NOMO-1 (cell line): ENCODE measurements around the gene FAM222A.

ENCODE experiments used
- DNase-seq, 2 experiments: peaks; one replicate each; lab custom pipeline; 2025; ENCODE audit not compliant: unreplicated experiment in 2 of 2; lab: John Stamatoyannopoulos, UW

Gene FAM222A

DNA sequence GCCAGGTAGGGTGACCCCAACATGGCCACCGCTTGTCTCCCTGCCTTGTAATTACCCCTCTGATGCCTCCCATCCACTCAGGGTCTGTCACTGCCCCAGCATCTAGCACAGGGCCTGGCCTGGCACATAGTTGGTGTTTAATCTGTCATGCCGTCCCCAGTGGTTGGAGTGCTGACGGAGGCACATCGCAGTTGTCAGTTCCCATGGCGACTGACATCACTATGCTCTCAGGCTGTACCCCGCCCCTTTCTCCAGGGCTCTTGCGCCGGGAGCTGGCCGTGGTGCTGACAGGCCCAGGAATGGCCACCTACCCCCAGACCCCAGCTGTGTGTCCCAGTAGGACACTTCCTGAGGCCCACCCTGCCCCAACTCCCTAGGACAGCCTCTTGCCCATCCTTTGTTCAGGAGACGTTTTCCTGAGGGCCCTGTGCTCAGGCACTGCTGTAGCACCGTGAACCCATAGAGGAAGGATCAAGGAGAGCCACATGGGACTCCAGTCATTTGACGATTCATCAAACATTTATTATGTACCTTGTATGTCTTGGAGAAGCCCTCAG, 23.0 kb downstream of the FAM222A start:
- peak; percentile 15 to 16 for DNase-seq

DNA sequence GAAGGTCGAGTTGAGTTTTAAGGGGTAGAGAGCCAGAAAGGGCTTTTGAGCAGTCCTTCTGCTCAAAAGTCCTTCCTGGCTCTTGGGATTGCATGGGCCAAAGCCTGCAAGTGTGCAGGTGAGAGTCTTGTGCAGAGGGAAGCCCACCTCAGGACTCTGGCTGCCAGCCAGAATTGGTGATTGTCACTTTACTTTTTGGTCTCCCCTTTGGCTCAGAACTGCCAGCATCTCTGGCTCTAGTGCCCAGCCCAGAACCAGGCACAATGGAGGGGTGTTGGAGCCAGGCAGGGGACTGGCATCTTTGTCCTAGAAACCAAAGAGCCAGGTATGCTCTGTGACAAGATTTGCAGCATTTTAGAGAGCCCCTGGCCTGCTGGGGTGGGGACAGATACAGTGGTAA, 23.5 kb downstream of the FAM222A start:
- DNase-seq: no peak

DNA sequence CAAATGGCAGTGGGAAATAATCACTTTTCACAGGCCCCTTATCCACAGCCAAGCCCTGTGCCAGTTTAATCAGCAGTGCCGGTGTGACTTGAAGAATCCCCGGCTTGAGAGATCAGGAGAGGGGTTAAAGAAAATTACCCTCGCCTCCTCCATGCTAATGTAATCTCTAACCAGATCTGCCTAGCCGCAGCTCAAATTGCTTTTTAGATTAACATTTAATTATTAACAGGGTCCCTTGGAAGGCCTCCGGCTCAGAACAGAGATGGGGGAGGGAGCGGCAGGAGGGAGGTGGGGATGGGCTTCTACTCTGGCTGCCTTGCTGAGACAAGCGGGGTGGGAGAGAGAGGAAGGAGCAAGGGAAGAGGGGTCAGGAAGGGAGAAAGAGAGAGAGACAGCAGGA, 24.0 kb downstream of the FAM222A start:
- no peak for DNase-seq

DNA sequence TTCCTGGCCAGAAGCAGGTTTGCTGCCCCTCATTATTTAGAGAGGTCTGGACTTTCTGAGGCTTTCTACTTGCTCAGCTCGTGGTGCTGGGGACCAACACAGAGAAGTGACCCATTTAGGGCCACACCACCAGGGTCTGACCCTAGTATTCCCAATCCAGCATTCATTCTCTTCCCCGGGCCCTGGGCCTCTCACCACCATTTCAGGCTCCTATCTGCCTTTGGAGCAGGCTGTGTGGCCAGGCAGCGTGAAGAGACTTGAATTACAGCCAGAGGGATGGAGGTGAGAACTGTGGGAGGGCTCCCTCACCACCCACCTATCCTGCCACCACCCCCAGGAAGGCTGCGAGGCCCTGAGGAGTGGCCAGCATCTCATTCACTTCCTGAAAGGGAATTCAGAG, 24.6 kb downstream of the FAM222A start:
- no peak for DNase-seq

DNA sequence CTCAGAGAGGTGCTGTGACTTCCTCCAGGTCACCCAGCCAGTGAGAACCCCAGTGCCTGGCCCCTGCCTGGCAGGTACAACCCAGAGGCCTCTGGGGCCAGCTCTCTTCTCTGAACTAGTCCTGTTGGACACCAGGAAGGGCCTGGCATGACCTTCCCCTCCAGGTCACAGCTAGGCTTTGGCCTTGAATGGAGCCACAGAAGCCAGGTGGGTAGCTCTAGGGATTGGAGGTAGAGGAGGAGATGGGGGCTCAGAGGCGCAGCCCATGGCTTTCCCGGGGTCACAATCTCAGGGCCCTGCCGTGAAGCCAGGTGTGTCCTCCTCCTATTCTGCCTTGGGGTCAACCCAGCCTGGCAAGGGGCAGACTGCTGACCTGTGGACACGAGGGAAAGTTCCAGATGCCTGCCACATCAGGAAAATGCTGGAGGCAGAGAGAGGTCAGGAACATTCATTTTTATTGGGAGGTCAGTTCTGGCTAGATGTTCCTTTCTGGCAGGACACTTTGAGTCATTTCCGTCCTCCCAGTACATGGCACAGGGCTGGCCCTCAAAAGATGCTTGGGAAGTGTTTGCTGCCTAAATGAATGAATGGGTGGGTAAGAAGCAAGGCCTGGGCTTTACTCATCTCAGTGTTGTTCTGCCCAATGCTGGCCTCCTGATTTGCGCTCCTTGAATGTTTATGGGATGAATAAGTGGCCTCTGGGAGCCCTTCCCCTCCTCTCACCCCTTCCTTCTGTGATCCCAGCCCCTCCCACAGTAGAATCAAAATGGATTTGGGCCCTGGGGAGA, 25.4 kb downstream of the FAM222A start:
- no peak for DNase-seq

DNA sequence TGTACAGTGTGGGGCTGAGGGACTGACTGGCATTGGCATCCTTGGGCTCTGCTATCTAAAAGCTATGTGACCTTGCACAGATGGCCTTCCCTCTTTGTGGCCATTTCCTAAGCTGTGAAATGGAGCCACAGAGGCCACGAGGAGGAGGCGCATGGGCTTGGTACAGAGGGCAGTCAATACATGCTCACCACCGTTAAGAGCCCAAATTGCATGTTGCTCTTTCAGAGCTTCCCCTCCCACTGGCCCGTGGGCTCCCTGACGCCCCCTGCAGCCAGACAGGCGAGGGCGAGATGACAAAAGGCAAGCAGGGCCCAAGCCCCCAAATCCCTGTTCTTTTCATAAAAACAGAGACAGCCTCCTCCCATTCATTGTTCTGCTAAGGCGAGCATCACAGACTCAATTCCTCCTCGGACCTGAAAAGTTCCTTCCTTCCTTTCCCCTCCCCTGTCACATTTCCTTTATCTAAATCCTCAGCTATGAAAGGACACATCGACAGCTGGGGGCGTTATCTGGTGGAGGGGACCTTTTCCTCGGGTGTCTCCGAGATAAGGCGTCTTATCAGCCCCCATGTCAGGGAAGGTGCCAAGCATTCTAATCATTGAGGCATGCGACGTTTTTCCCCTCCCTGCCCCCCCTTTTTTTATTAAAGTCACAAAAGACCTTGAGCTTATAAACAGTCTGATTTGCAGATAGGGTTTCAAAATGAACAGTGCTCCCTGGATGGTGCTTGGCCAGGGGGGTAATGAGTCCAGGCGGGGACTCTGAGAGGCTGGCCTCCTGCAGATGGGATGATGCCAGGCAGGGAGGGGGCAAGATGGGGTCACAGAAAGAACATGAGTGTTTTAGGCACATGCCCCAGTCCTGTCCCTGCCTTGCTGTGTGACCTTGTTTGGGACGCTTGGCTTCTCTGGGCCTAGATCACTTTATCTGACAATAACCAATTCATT, 26.4 kb downstream of the FAM222A start:
- DNase-seq: no peak

DNA sequence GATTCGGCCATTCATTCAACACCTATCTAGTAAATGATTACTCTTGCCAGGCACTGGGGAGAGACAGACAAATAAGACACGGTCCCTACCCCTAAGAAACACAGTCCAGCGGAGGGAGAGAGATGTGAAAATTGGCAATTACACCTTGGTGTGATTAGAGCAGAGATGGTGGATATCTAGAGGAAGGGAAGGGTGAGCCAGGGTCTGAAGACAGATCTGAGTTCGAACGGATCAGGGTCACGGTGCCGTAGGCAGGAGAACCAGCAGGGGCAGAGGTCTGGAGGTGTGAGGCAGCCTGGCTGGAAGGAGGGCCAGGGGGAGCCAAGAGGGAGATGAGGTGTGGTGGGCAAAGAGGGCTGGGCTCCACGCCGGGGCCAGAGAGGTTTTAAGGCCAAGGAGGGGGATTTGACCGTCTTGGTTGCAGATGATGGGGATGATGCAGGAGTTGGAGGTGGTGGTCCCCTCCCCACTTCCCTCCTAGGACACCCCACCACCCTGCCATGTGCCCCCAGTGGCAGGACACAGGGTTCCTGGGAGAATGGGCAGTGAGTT, 27.1 kb downstream of the FAM222A start:
- no peak for DNase-seq

DNA sequence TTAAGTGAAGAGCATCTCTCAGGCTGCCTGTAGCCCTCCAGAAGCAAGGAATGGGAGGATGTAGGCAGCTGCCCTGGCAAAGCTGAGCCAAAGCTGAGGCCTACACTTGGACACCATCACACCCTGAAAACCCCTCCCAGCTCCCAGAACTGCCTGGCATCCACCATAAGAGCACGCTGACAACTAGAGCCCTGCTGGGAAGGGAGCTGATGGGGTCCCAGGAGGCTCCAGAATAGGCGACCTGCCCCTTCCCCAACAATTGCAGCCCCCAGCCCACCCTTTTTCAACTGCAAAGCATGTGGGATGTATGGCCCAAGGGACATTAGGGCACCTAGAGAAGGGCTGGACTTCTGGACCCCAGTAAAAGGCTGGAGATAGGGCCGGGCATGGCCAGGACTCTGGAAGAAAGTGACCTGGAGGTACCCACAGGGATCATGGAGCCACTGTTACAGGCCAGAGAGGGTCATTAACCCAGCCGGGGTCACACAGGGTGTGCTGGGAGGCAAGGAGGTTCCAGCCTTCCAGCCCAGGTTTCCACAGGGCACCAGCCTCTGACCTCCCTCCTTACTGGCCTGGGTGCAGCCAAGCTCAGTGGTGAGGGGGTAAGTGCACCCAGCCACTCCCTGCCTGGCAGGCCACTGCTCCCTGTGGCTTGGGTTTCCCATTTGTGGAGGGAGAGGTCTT, 27.8 kb downstream of the FAM222A start:
- DNase-seq: no peak

DNA sequence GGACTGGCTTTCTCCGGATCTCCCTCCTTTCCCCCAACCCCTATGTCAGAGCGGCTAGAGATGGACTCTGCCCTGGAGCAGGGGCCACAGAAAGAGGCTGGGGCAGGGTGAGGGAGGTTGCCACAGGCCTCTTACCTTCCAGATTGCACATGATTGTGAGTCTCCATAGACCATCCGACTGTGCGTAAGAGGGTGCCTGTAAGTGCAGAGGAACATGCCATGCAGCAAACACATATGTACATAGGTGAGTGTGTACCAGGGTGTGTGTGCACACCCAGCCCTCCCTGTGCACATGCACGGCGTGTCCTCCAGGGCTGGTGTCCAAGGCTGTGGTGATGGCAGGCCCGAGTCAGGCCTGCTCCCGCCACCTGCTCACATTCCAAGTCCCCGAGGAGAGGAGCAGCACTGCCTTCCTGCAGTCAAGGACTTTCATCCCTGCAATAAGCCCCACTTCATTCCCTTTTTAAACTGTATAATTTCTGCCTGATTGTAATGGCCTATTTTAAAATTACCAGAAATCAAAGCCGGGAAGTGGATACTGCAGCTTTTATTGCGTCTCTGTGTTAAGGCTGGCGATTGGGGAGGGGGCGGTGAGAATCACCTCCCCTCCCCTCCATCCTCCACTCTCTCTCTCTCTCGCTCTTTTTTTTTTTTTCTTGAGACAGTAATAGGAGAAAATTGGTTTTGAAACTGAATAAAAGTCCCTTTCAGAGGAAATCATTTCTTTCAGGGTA, 28.5 kb downstream of the FAM222A start:
- no peak for DNase-seq

DNA sequence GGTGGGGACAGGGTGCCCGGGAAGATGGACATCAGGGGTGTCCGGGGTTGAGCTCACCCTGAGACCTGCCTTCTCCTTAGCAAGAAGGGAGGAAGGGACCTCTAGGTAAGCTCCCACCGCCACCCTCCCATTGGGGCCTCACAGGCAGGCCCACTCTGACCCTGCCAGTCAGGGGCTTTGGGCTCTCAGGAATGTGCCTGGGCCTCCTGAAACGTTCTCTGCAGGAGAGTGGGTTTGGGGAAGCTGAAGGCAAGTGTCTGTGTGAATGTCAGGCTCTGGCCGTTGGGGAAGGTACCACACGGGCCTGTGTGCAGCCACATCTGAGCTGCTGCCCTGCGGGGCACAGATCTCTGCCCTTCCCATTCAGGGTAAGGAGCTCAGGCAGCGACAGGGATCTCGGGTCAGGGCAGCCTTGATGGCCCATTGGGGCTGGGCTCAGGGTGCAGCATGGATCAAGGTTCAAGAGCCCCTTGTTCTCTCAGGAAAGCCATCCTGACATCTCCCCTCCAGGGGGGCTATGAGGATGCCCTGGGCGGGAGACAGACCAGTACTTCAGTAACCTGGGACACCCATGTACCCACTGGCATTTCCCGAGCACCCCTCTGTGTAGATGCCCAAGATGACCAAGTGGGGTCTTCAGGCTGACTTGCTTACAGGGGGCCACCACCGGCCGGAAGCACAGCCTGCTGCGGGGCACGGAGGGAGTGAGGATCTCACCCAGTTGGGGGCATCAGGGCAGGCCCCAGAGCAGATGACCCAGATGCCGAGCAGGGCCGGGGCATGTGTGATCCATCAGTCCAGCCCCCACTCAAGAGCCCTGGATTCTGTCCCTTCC, 29.7 kb downstream of the FAM222A start:
- no peak for DNase-seq

DNA sequence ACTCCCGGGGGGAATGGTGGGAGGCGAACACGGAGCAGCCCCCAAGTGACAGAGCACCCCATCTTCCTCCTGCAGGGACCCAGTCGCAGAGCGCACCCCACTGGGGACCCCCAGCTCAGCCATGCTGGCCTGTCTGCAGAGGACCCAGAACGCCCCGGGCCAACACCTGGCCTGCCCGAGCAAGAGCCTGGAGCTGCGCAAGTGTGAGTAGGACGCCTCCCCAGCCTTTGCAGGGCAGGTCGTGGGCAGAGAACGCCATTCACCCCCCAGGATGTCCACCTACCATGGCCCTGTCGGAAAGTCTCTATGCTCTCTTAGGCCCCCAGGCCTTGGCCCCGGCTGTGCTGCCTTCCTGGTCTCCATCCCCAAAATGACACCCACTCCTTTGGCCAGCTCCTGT, 30.4 kb downstream of the FAM222A start:
- no peak for DNase-seq

DNA sequence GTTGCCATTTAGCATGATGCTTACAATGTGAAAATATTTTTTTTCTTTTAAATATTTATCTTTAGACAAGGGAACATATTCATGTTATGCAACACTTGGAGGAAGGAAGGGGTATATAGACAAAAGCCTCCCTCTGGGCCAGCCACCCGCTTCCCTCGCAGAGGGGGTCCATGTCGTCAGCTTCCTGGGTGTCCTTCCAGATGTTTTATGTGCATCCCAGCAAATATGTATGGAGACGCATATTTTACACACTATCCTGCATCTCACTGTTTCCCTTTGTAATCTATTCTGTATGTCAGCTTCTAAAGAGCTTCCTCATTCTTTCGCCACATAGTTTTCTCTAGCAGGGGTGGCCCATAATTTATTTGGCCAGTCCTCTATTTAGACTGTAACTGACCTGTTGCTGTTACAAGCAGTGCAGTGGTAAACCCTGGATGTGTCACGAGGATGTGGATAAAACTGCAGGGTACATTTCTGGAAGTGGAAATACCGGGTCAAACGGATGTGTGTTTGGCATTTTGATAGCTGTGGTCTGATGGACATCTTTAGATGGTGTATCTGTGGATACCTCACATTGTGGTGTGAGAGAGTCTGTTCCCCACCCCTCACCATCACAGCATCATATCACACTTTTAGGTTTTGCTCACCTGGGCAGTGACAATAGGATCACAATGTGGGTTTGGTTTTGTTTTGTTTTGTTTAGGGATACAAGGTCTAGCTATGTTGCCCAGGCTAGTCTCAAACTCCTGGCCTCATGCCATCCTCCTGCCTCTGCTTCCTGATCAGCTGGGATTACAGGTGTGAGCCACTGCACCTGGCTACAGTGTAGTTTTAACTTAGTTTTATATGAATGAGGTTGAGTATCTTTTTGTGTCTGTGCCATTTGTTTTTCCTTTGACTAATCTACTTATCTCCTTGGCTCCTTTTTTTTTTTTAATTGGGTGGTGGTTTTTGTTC, 31.6 kb downstream of the FAM222A start:
- DNase-seq: peak; percentile 27 to 44

DNA sequence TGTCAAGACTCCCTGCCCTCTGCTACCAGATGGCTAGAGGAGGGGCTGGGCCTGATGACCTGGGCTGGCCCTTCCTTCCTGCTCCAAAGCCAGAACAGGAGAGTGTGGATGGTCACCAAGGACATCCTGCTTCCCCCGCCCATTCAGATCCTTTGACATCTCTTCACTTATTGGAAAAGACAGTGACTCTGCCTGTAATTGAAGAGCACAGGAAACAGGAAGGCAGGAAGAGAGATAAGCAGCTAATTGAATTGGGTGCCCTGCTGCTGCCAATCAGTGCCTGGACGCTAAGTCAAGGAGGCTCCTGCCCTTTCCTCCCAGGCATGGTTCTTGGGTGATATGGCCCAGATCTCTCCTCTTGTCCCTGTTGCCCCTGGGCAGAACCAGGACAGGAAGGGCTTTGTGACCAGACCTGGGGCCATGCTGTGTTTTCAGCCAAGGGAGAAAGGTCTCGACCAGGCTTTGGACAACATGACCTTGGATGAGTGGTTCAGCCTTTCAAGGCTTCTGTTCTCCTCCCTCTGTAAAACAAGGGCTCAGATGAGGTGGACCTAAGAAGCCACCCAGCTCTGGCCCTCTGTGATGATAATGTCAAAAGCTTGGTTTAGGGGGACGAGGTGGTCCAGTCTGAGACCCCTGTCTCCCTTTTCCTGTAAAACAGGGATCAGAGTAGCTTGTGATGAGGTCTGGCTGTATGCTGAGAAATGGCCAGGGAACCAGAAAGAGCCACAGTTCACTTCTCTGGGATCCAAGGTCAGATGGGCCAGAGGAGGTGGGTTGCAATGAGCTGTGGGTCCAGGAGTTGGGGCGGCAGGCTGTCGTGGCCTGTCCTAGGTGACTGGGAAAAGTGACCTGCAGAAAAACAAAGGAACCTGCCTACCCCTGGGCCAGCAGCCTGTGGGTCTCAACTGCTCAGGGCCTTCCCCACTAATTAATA, 38.8 kb downstream of the FAM222A start:
- DNase-seq: no peak

DNA sequence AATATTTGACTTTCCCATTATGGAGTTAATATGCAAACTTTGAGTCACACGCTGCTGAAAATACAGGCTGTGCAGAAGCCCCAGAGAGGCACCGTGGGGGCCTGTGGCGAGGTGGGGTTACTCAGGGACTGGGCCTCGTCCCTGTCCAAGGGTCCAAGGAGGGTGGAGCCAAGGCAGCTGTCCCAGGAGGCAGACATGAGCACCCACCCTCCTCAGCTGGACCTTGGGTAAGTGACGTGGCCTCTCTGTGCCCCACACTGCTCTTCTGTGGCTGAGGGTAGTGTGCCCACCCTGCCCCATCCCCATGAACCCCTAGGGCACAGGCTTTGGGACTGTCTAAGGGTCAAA, 39.4 kb downstream of the FAM222A start:
- DNase-seq: no peak

DNA sequence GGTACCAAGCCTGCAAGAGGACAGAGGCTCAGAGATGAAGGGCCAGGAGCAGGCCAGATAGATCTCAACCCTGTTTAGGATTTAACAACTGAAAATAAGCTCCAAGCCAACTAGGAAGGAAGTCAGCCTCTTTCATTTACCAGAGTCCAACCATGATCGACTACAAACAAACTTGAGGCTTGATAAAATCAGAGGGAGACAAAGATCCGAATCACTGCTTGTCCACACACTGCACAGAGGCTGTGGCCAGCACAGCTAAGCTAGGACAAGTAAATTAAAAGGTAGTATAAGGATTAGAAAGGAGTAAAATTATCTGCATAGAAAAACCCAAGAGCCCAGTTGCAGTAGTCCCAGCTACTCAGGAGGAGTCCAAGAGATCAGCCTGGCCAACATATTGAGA, 40.3 kb downstream of the FAM222A start:
- no peak for DNase-seq

DNA sequence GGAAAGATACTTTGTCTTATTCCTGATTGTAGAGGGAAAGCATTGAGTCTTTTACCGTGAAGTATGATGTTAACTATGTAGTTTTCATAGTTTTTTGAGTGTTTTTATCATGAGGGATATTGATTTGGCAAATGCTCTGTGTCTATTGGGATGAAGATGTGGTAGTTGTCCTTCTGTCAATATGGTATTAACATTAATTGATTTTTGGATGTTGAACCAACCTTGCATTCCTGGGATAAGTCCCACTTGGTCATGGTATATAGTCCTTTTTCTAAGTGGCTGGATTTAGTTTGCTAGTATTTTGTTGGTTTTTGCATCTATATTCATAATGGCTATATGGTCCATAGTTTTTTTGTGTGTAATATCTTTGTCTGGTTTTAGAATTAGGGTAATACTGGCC, 42.8 kb downstream of the FAM222A start:
- DNase-seq: no peak

DNA sequence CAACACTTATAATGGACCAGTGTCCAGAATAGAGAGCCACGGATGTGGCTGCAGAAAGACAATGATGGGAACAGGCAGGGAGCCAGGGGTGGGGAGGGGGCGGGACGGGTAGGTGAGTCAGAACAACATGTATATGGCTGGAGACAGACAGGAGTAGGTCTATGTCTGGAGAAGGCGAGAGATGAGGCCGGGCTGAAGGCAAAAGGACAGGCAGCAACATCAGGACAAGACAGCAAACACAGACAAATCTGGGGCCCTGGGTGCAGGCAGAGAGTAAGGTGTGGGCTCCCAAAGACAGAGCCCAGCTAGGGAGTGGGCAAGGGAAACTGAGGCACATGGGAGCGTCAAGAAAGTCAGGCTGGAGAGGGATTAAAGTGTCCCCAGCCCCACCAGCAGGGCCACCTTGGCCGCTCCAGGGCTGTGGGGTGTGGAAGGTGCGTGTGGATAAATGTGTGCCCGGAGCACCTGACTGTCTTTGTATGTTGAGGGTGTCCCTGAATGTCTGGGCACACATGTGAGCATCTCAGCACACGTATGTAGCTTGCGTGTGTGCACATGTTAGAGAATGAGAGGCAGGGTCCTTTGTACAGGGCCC, 44.1 kb downstream of the FAM222A start:
- DNase-seq: no peak
